GDM1 (cell line): ENCODE results near the gene NHEJ1.
A peak's percentile ranks its signal among the peaks of the same experiment; 100 is the strongest.

Experiments
- DNase-seq: peaks from one replicate; lab custom pipeline; 2025; lab: John Stamatoyannopoulos, UW

Gene NHEJ1

GRCh38 chr2:219057709-219058540, 102.7 kb downstream of the NHEJ1 start:
- peak; percentile 12 for DNase-seq

- DNase-seq: no peak
Measured at GRCh38 chr2:219056896-219057708, 103.5 kb downstream of the NHEJ1 start.

DNA sequence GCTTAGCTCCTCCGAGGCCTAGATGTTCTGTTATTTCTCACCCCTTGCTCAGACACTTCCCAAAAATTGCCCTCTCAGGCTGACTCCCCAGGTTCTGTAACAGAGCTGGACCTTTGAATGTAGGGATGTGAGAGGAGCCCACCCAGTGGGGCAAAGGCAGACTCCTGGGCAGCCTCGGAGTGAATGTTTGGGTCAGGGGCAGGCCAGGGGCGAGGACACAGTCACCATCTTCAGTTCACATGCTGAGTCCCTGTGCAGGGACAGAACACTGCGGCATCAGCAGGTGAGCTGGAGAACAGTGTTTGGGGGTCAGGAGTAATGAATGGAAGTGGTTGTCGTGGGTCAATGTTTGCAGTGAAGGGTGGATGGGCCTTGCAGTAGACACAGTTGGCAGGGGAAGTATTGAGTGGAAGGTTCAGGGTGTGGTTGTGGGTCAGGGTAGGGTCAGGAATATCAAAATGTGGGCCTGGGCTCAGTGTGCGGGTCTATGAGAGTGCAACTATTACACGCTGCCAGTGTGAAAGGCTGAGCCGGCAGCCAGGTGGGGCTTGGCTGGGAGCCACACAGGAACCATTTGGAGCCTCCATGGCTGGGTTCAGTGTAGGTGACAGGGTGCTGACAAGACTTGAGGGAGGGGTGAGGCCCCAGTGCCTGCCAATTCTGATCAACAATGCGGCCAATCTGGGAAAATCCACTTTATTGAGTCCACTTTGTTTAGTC, 104.3 kb downstream of the NHEJ1 start:
- DNase-seq: no peak

- no peak for DNase-seq
Measured at GRCh38 chr2:219054956-219055903, 105.4 kb downstream of the NHEJ1 start.

- no peak for DNase-seq
Measured at GRCh38 chr2:219049282-219049681, 111.3 kb downstream of the NHEJ1 start.

GRCh38 chr2:219045937-219046550, 114.6 kb downstream of the NHEJ1 start:
- no peak for DNase-seq

DNA sequence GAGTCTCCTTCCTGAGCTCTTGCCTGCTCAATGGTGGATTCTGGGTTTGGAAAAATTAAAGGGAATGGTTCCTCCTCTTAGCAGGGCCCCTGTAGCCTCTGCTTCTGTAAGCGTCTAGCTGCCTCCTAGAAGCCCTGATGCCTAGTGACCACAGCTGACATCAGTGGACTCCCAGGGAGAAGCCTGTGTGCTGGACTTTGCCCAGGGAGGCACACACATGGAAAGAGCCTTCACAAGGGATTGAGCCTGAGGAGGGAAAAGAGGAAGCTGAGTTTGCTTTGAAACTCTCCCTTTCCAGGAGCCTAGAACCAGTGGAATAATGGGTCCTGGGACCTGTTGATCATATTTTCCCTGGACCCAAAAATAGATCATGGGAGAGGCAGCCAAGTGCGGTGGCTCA, 117.9 kb downstream of the NHEJ1 start:
- DNase-seq: no peak

DNA sequence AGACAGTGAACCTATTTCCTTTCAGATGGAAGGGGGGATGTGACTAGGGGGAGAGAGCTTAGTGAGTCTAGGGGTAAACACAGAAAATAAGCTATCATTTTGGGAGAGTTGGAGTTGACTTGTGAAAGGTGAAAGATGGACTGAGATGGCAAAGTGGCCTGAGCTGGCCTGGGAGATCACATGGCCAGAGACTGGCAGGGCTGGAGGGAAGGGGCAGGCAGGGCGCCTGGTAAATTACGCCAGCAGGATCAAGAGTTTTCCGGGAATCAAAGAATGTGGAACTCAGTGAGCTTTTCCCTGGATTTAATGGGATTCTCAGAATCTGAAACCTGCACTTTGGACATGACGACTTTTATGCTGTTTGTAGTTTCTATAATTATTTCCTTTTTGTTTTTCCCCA, 118.5 kb downstream of the NHEJ1 start:
- DNase-seq: no peak

- no peak for DNase-seq
Measured at GRCh38 chr2:219041252-219041651, 119.4 kb downstream of the NHEJ1 start, which contains the start of gene CFAP65. Gene CFAP65 (minus strand): TSS chr2:219041516. CDS start chr2:219039048, 2,468 bp downstream.

DNA sequence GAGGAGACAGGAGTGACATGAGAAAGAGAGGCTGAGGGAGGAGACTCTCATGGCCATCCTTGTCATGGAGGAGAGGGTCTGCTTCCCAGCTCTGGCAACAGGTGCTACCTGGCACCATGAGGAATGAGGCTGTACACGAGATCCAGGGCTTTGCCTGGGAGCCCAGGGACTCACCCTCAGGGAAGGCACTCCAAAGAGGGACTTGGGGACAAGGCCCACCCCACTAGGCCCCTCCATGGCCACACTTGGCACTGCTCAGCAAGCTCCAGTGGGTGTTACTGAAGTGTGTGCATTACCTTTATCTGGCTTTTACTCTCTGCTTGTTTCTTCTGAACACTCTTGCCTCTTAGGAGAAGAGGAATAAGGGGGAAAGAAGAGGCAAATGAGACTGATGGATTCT, 122.0 kb downstream of the NHEJ1 start:
- DNase-seq: no peak

- DNase-seq: no peak
Measured at GRCh38 chr2:219037783-219038499, 122.7 kb downstream of the NHEJ1 start.

DNA sequence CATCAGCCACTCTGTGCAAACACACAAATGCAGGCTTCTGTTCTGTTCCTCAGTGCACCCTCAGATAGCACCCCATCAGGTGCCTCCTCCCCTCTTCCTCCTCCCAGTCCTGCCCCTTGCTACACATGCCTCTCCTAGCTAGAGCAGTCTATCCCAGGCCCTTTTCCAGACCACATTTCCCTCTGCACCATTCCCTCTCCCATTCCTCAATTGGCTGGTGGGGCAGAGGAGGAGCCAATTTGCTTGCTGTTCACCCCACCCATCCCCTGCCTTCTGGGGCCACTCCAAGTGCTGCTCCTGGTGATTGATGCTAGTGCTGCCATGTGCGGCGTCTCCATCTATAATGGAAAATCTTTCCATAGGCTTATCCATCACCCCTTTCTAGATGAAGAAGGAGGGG, 124.7 kb downstream of the NHEJ1 start:
- no peak for DNase-seq

- no peak for DNase-seq
Measured at GRCh38 chr2:219034823-219035222, 125.8 kb downstream of the NHEJ1 start.

DNA sequence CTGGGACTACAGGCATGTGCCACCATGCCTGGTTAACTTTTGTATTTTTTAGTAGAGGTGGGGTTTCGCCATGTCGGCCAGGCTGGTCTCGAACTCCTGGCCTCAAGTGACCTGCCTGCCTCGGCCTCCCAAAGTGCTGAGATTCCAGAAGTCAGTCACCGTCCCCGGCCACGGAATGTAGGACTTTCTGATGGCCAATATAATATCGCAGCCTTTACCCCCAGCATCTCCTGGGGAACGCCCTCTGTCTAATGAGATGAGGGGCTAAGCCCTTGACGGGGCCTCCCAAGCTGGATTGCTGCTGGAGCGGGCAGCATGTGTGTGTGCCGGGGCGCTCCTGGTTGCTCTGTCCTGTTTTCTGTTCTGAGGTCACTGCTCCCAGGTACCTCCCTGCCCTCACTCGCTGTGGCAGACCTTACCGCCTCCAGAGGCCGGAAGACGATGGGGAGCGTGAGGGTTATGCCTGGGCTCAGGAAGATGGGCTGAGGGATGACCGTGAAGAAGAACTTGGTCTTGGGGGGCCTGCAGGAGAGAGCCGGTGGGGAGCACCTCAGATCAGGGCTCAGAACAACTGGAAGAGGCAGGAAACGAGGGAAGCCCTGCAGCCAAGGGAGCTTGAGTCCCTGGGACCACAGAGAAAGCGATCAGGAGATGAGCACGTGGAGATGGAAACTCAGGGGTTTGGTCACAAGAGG, 128.4 kb downstream of the NHEJ1 start:
- DNase-seq: no peak

DNA sequence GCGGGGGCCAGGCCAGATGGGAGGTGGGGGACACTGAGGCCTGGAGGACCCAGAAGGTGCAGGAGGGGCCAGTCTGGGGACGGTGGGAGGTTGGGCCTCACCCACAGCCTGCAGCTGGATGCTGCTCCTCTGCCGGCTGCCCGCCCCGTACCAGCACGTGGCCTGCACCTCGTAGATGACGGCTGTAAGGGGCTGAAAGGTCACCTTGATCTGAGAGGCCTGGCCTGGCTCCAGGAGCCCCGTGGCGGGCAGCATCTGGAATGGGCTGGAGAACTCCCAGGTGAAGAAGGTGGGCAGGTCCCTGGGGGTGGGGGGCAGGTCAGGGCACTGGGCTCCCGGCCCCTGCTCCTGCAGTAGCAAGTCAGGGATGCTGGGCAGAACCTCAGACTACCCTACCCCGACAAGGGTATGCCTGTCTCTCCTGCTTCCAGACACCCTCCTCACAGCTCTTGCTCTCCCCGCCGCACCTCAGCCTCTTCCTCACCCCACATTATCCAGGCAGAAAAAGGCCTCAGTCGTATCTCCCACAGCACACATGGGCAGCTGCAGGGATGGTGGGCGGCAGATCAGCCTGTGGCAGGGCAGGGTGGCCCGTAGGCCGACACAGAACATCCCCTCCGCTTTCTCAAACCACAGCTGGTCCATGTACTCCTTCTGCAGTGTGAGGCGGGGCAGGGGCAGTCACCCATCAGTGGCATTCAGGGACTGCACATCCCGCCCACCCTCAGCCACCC, 129.4 kb downstream of the NHEJ1 start:
- DNase-seq: no peak

GRCh38 chr2:219030177-219030940, 130.3 kb downstream of the NHEJ1 start:
- DNase-seq: no peak

GRCh38 chr2:219029829-219030165, 130.8 kb downstream of the NHEJ1 start:
- peak; percentile 29 for DNase-seq
